H1 (cell line): ENCODE measurements around the gene KLF6. TPM values are rescaled to one million over a fixed set of nuclear protein-coding genes. Genes with fewer than 3 reads are reported as not detected.

Source experiments
- GABPA ChIP-seq: IDR thresholded peaks from 2 replicates; pipeline ENCODE4 v1.6.1; 2011; ENCODE audit warnings: mild to moderate bottlenecking, low read length, moderate library complexity, borderline replicate concordance; ENCODE audit not compliant: insufficient read depth
- polyA plus RNA-seq, 7 experiments: library from polyadenylated mRNA; depleted of rRNA in 3 of 7; stranded (reverse) in 5 of 7; unstranded in 2 of 7; fragments of >200 nt in 5 of 7; fragments of 200-250 nt in 2 of 7; gene quantifications; 1 replicate in 5 of 7; 2 replicates in 1 of 7; 4 replicates in 1 of 7; pipeline versions ENCODE4 v1.2.1 to v1.2.3, GENCODE V29; 2011 to 2013; ENCODE audit warnings: missing spikeins in 2 of 7, mixed read lengths in 2 of 7
- total RNA-seq: library from RNA; stranded (reverse); fragmentation: NEBNext Ultra II Directional; extraction: Animal tissue kit (Norgen Biotek cat#: 25700); gene quantifications from 2 replicates; pipeline ENCODE4 v1.2.1, GENCODE V29; 2021
- TF ChIP-seq, protein P1 (sequence below): IDR thresholded peaks from 2 replicates; pipeline ENCODE4 v1.6.1; 2012; ENCODE audit warnings: inconsistent platforms

KLF6 gene
- total and polyA plus RNA-seq, 2 of the 8 experiments (the other 6 are each of a cell fraction or from before 2014, with no cell fraction given): 5.7 to 19.5 TPM

GRCh38 chr10:3831608-3832007, 46.6 kb upstream of the KLF6 start (continued):
- TF ChIP-seq, protein P1, sequence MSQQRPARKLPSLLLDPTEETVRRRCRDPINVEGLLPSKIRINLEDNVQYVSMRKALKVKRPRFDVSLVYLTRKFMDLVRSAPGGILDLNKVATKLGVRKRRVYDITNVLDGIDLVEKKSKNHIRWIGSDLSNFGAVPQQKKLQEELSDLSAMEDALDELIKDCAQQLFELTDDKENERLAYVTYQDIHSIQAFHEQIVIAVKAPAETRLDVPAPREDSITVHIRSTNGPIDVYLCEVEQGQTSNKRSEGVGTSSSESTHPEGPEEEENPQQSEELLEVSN: no peak
- TF ChIP-seq GABPA: no peak
- TF ChIP-seq, all 59 proteins: peak for 0
